ENCODE measurements around the gene OR51E1.

OR51E1 gene

GRCh38 chr11:4654635-4655369 lies 11.0 kb downstream of the OR51E1 start:
- DNase-seq (ENCODE audit: low read depth) = no peak

- DNase-seq (ENCODE audit: low read depth) = peak; percentile 37
These were observed 15.1 kb downstream of the OR51E1 start for GRCh38 chr11:4658629-4659445.

GRCh38 chr11:4662876-4663275 lies 19.1 kb downstream of the OR51E1 start:
- no peak for DNase-seq (ENCODE audit: low read depth)

GRCh38 chr11:4664183-4664582 lies 20.4 kb downstream of the OR51E1 start:
- no peak for DNase-seq (ENCODE audit: low read depth)

DNA sequence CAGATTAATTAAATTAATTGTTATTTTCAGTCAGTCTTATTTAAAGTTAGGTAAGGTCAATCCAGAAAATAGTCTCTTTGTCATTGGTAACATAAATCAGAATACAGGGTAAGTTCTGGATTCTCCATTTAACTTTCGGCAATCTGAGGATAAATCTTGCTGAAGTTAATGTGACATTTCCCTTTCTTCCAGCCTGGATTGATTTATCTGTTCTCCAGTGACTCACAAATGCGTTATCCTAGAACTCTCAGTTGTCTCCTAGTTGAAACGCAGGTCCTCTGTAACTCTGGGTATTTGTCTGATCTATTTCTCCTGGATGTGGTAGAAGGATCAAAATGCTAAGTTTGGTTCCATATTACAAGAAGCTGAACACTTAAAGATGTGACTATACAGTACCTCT lies 21.0 kb downstream of the OR51E1 start:
- peak; percentile 38 for DNase-seq (ENCODE audit: low read depth)

DNA sequence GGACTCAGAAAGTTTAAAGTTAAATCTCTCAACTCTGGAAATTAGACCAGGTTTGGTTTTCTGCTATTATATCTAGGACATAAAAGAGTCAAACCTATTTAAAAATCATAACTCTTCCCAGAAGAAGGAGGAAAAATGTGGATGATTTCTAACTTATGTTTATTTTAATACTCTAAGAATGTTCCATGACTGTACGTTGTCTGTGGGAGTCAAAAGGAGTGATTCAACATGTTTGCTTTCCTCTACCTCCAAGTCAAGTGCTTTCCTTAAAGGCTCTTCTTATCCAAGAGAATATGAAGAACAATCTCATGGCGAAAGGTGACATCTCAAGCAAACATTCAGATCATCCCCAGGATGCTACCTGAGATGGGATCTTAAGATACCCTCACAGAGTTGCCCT lies 21.6 kb downstream of the OR51E1 start:
- DNase-seq (ENCODE audit: low read depth) = peak; percentile 78

DNA sequence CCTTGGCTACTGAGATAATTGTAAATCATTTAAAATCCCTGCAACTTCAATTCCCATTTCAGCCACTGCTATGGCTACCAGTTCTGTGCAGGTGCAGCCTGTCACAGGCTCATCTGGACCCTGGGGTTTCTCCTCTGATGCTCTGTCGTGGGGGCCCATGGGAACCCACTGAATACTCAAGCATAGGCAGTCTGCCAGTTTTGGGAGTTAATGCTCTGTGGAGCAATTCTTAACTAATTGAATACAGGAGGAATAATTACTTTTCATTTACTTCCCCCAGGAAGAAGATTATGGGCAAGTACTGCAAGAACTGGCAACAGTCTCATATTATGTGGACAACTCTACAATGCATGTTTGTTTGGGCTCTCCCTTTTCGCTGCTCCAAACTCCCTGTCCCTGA lies 28.0 kb downstream of the OR51E1 start:
- DNase-seq (ENCODE audit: low read depth) = no peak

DNA sequence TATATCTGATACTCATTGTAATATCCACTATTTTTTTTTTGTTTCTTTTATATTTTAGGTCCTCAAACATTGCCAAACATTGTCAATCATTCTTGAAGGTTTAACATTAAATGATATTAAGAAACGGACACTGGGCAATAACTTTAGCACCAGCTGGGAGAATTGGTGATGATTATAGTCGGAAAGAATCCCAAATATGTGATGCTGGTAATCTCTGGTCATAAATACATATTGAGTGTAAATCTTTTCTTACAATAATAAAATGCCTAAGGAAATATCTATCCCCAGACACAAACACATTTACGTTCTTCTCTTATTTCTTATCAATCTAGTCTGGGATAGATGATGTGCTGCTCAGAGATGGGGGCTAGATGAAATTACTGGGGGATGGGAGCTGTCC lies 28.7 kb downstream of the OR51E1 start:
- DNase-seq (ENCODE audit: low read depth) = peak; percentile 39

DNA sequence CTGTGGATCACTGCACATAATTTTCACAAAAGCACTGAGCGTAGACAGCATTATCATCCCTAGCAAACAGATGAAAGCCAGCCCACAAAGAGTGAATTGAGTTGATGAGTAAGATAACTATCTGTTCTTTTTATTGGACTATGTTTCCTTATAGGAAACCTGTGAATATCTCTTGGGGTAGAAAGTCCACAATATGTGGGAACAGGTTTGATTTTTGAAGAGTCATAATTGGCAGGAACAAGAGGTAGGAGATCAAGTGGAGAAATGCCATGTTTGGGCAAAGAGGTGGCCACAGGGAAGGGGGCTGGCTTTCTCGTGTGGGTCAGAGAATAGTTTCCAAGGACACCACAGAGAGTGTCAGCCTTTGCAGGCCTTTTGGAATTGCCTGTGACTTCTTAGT lies 30.0 kb downstream of the OR51E1 start:
- DNase-seq (ENCODE audit: low read depth) = no peak

GRCh38 chr11:4677948-4678347 lies 34.2 kb downstream of the OR51E1 start:
- DNase-seq (ENCODE audit: low read depth) = no peak

- no peak for DNase-seq (ENCODE audit: low read depth)
These were observed 36.6 kb downstream of the OR51E1 start for GRCh38 chr11:4680341-4680740.

- DNase-seq (ENCODE audit: low read depth) = peak; percentile 11
These were observed 39.0 kb downstream of the OR51E1 start for GRCh38 chr11:4682623-4683419.

GRCh38 chr11:4684631-4685285 lies 41.0 kb downstream of the OR51E1 start:
- no peak for DNase-seq (ENCODE audit: low read depth)

GRCh38 chr11:4695442-4695841 lies 51.7 kb downstream of the OR51E1 start:
- DNase-seq (ENCODE audit: low read depth) = no peak

DNA sequence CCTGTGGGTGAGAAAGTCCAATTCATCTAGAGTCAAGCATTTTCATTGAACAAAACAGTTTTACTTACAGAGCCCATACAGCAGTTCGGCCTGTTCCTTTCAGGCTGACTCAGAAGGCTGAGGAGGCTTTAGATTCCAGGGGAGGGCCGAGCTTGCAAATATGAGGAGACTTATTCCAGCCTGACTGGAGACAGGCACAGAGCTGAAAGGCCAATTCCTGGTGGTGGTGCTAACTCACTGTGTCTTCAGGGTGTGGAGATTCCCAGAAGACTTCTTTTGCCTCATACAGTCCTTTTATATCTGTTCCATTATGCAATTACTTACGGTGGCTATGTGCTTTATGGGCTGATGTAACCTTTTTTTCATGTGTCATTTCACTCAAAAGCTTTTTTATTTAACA lies 53.8 kb downstream of the OR51E1 start, which contains the start of gene OR51E2:
TSS of gene OR51E2 (minus strand) at position 269 of the 400 bp plus-strand sequence. CDS start 15,142 bp downstream, outside the sequence.
- DNase-seq (ENCODE audit: low read depth) = peak; percentile 73

DNA sequence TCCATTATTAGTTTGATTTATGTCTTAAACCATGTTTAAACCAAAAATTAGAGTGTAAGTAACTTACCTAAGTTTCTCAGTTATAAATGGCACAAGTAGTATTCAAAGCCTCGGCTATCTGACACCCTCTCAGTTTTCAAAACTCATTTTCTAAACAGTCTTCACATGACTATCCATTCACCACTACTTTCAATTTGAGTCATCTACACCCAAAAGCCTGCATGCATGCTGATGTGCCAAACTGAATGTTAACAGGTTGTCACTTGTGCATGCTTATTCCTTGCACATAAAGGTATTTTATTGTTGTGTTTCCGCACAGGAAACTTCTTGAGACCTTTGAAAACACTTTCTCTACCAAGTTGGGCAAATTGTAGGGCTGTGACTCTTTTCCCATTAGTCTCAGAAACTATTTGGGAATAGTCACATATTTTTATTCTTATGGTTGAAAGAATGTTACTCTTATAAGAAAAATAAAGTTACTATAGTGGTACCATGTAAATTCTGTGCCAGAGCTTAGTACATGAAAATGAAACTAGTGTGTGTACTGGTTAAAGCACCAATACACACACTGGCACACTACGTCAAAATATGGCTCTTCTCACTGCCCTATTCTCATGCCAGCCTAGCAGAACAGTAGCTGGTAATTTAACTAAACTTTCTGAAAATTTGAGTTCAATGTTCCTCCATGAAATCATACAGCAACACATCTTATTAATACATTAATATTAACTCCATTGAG lies 56.1 kb downstream of the OR51E1 start:
- DNase-seq (ENCODE audit: low read depth) = no peak

DNA sequence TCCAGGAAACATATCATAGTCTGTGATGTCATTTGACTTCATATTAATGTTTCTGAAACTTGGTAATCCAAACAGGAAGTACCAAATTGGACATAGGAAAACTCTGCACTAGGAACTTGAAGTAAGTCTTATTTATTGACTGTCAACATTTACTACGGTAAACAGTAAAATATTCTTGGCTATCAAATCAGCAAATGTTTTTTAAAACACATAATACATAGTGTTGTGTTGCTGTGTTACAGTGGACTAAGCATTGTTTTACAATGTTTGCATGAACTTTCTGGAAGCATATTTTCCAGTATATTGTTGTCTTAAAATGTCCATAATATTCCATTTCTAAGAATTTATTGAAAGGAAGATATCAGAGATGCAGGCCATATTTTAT lies 56.6 kb downstream of the OR51E1 start:
- no peak for DNase-seq (ENCODE audit: low read depth)

DNA sequence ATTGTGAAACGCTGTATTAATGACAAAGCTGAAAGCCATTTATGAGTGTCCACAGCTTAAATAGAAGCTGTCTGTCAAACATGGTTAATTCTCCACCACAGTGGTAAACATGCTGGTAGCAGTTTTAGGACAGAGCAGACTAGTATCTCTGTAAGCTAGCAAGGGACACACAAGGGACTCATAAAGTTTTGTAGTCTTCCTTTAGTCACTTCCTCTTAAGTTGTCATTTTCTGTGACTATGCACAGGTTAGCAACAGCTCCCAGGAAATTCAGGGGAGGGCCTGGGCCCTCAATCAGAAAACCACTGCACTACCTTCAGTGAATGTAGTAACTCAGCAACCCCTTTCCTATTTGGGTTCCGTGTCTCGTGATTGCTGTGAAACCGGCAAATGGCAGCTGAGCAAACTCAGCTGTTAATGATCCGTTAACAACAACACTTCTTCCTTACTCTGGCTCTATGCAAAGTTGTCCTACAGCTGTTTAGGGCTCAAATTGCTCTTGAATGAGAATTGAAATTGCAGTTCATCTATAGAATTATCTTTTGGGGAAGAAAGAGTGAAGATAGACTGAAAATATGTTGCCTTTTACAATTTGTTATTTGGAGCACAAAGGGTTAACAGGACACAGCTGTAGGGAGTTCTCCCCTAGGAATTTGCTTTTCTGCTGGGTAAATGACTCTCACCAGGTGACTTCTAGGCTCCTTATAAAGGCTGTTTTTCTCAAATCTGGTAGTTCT lies 60.4 kb downstream of the OR51E1 start, which contains the start of gene MMP26:
TSS of gene MMP26 (plus strand) at position 731 of the 736 bp plus-strand sequence.
- DNase-seq (ENCODE audit: low read depth) = no peak

DNA sequence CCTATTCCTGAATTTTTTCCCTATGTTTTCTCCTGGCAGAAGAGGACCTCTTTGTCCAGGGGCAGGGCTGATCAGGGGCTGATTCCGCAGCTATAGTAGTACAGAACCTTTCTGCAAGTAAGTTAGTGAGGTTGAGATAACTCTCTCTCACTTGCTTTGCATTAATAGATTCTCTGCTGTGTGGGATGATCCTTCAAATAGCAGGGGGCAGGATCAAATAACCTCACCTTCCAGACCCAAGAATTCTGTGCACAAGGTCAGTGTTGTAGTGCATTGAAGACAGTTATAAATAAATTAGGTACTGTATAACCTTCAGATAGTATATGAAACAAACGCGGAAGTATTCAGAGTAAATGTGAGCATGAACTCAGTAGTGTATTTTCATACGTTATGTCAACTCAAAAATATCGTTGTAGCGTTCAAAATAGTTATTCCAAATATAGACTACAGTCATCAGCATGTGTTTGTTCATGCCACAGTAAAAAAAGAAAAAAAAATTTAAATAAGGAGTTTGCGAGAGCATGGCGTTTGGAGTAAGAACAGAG lies 61.1 kb downstream of the OR51E1 start:
- no peak for DNase-seq (ENCODE audit: low read depth)
